Body of pancreas (tissue), 4 donors: ENCODE data around the gene ALKBH7. TPM values are rescaled to one million over a fixed set of nuclear protein-coding genes. Genes with fewer than 3 reads are reported as not detected.

ENCODE experiments used
- ATAC-seq: fragments of 150-250 bp; one replicate; pipeline ENCODE4 v1.9.1; 2016
- DNase-seq, 4 donors: peaks; one replicate each; pipeline ENCODE4 v3.0.0-alpha.2; 2019
- H3K27ac ChIP-seq, 4 donors: fragments of 200-600 bp; sonication (generic); 1 replicate in 3 of 4; 2 replicates in 1 of 4; pipeline versions ENCODE4 v1.5.1 to v1.6.1; 2016 to 2019; ENCODE audit warnings: mild to moderate bottlenecking in 1 of 4, mixed read lengths in 1 of 4, moderate library complexity in 1 of 4
- H3K27me3 ChIP-seq, 2 donors: fragments of 200-600 bp; sonication (generic); one replicate each; pipeline ENCODE4 v1.6.0; 2016; ENCODE audit warnings: mild to moderate bottlenecking in 1 of 2
- H3K36me3 ChIP-seq, 2 donors: fragments of 200-600 bp; sonication (generic); replicated peaks in 1 of 2; 2 replicates each; pipeline ENCODE4 v1.5.1; 2016; ENCODE audit warnings: low read depth in 2 of 2; ENCODE audit not compliant: insufficient read depth in 1 of 2
- H3K4me1 ChIP-seq: fragments of 200-600 bp; sonication (generic); one replicate; pipeline ENCODE4 v1.6.0; 2016
- H3K4me3 ChIP-seq, 2 donors: fragments of 200-600 bp; sonication (generic); 1 replicate in 1 of 2; 2 replicates in 1 of 2; pipeline ENCODE4 v1.5.1; 2016 to 2019
- H3K9me3 ChIP-seq, 3 donors: fragments of 200-600 bp; sonication (generic); 1 replicate in 2 of 3; 2 replicates in 1 of 3; pipeline ENCODE4 v1.5.1; 2016
- POLR2A ChIP-seq, 3 donors: fragments of 450-650 bp; IDR thresholded peaks; one replicate each; pipeline ENCODE4 v1.6.1; 2016; ENCODE audit warnings: antibody characterized with exemption in 3 of 3, mild to moderate bottlenecking in 2 of 3
- WGBS, 2 donors: methylation state at CpG; one replicate each; pipeline ENCODE4 v1.1.5; 2017; 5-methylcytosine and 5-hydroxymethylcytosine counted together
- intact Hi-C: fragments of 100-400 bp; cut with DNase I; formaldehyde crosslinking; loops from one replicate; pipeline ENCODE4 v1.15.1; 2023
- total RNA-seq, 2 donors: library from RNA; depleted of rRNA; stranded (reverse); fragments of >200 nt; gene quantifications; one replicate each; pipeline ENCODE4 v1.1.0, GENCODE V29; 2016
- TF ChIP-seq, protein P1 (sequence below), 7 experiments: fragments of 450-650 bp in 4 of 7; fragments of 200-600 bp in 3 of 7; sonication (generic) in 3 of 7; IDR thresholded peaks; one replicate each; pipeline ENCODE4 v1.5.1; 2016 to 2019; ENCODE audit warnings: antibody characterized with exemption in 7 of 7

Gene ALKBH7
- total RNA-seq, 2 donors from 2014 or later, result 41.2 to 64.6 TPM

DNA sequence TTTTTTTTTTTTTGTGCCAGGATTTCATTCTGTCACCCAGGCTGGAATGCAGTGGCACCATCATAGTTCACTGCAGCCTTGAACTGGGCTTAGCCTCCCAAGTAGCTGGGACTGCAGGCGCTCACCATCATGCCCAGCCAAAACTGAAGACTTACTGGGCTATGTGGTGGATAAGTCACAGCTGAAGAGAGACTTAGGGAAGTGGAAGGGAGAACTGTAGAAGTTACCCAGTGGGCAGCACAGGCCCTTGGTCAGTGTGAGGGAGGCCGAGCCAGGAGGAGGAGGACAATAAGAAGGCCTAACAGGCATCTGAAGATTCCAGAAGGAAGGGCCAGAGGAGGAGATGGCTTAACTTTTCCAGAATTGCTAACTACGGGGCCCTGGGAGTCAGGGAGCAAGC is 7.2 kb downstream of the ALKBH7 start:
- TF ChIP-seq, protein P1, sequence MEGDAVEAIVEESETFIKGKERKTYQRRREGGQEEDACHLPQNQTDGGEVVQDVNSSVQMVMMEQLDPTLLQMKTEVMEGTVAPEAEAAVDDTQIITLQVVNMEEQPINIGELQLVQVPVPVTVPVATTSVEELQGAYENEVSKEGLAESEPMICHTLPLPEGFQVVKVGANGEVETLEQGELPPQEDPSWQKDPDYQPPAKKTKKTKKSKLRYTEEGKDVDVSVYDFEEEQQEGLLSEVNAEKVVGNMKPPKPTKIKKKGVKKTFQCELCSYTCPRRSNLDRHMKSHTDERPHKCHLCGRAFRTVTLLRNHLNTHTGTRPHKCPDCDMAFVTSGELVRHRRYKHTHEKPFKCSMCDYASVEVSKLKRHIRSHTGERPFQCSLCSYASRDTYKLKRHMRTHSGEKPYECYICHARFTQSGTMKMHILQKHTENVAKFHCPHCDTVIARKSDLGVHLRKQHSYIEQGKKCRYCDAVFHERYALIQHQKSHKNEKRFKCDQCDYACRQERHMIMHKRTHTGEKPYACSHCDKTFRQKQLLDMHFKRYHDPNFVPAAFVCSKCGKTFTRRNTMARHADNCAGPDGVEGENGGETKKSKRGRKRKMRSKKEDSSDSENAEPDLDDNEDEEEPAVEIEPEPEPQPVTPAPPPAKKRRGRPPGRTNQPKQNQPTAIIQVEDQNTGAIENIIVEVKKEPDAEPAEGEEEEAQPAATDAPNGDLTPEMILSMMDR (IDR thresholded peaks at IDR 0.05), result no peak
- TF ChIP-seq POLR2A (IDR thresholded peaks at IDR 0.05), result no peak
- Histone ChIP-seq H3K4me3 (no peak overlapping the region), H3K36me3 (peaks cover 17 to 31% of the 10 kb centered on the region in 2 donors), H3K27me3 (no peaks in the 10 kb centered on the region), H3K27ac (no peak overlapping the region), H3K4me1 (no peaks in the 10 kb centered on the region), H3K9me3 (no peaks in the 10 kb centered on the region)
- DNase-seq (no peak), ATAC-seq (no peak)
- intact Hi-C loops, result no loop called here
- WGBS, 2 donors, result 94 to 97% methylated on average over 3 of the region's 3 CpGs

DNA sequence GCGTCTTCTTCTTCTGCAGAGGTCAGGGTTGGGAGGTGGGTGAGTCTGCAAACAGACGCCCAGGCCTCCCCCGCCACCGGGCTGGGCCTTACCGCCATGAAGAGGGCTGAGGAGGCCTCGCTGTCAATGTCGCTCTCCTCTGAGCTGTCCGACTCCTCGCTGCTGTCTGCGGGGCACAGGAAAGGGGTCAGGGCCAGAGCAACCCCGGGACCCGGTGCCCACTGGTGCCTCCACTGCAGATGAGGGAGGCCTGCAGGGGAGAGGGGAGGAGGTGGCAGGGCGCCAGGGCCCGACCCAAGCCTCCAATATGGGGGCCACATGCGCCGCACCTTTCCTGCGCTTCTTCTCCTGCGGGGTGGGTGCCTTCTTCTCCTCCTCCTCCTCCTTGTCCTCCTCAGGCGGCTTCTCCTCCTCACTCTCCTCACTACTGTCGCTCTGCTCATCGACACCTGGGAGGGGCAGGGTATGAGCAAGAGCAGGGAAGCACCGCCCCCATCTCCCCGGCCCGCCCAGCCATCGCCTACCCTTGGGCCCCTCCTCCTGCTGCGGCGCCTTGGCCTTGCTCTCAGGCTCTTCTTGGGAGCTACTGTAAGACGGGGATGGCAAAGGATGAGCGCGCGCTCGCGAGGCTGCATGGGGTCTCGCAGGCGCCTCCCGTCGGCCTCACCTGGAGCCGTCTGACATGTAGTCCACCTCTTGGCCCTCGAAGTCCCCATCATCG is 8.6 kb downstream of the ALKBH7 start:
- no peaks in the 10 kb centered on the region for H3K9me3 ChIP-seq
- DNase-seq (no peak), ATAC-seq (no peak)
- H3K4me1 ChIP-seq, result no peaks in the 10 kb centered on the region
- H3K27me3 ChIP-seq, result no peaks in the 10 kb centered on the region
- H3K36me3 ChIP-seq, result peaks cover 17 to 34% of the 10 kb centered on the region in 2 donors
- no peak overlapping the region for H3K27ac ChIP-seq
- intact Hi-C loops, result no loop called here
- TF ChIP-seq, protein P1 (IDR thresholded peaks at IDR 0.05), result no peak
- TF ChIP-seq POLR2A (IDR thresholded peaks at IDR 0.05), result no peak
- H3K4me3 ChIP-seq, result no peak overlapping the region
- WGBS, 2 donors, result 96% methylated on average over 32 to 36 of the region's 40 CpGs

DNA sequence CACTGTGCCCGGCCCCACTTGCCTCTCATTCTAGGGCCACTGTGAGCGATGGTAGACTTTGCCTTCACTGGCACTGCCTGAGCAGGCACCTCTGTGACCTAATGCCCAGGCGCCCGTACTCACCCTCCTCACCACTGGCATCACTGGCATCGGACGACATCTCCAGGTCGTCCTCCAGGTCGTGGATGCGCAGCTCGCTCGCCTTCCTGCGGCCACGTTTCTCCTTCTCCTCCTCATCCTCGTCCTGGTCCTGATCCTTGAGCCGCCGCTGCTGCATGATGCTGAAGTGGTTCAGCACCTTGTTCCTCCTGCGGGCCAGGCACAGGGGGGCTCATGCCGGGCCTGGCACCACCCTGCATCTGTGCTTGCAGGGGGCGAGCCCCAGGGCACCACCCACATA is 10.6 kb downstream of the ALKBH7 start:
- Histone ChIP-seq H3K4me3 (no peak overlapping the region), H3K27me3 (no peaks in the 10 kb centered on the region), H3K9me3 (no peaks in the 10 kb centered on the region), H3K4me1 (no peaks in the 10 kb centered on the region), H3K36me3 (peaks cover 18 to 43% of the 10 kb centered on the region in 2 donors), H3K27ac (no peak overlapping the region)
- WGBS, 2 donors, result 95 to 96% methylated on average over 17 to 19 of the region's 19 CpGs
- intact Hi-C loops, result no loop called here
- no peak for DNase-seq
- no peak for TF ChIP-seq POLR2A (IDR thresholded peaks at IDR 0.05)
- TF ChIP-seq, protein P1 (IDR thresholded peaks at IDR 0.05), result no peak
- no peak for ATAC-seq

DNA sequence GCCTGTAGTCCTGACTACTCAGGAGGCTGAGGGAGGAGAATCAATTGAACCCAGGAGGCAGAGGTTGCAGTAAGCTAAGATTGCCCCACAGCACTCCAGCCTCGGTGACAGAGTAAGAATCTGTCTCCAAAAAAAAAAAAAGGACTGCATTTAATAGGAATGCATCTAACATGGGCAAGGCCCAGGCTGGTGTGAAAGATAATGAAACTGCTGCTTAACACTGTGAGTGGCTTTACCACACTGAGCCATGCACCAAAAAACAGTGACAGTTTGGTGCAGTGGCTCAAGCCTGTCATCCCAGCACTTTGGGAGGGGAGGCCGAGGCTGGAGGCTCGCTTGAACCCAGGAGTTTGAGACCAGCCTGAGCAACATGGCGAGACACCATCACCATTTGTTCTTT is 11.8 kb downstream of the ALKBH7 start:
- no peaks in the 10 kb centered on the region for H3K27me3 ChIP-seq
- H3K9me3 ChIP-seq, result no peaks in the 10 kb centered on the region
- H3K36me3 ChIP-seq, result peaks cover 24 to 52% of the 10 kb centered on the region in 2 donors
- DNase-seq (no peak), ATAC-seq (no peak)
- H3K4me3 ChIP-seq, result no peak overlapping the region
- intact Hi-C loops, result no loop called here
- H3K4me1 ChIP-seq, result no peaks in the 10 kb centered on the region
- no peak overlapping the region for H3K27ac ChIP-seq
- WGBS, 2 donors, result 92 to 97% methylated on average over 4 of the region's 4 CpGs
- TF ChIP-seq, protein P1 (IDR thresholded peaks at IDR 0.05), result no peak
- TF ChIP-seq POLR2A (IDR thresholded peaks at IDR 0.05), result no peak

DNA sequence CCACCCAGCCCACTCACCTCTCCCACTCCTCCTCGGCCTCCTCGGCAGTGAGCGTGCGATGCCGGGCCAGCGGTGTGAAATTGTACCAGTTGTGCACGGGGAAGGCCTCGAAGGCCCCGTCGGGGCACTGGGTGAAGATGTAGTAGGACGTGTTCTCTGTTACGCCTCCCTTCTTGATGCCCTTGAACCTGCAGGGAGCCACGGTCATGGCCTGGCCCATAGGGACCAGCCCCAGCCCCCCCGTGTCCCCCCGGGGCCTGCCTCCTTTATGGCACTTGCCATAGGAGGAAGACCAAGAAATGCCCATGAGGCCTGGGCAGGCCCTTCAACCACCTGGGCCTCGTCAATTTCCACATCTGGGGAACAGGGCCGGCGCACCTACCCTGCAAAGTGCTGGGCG is 14.8 kb downstream of the ALKBH7 start:
- 98 to 100% methylated on average over 1 to 15 of the region's 19 CpGs for WGBS, 2 donors
- H3K27ac ChIP-seq, result no peak overlapping the region
- H3K36me3 ChIP-seq, result peaks cover 7 to 35% of the 10 kb centered on the region in 2 donors
- DNase-seq (no peak), ATAC-seq (no peak)
- intact Hi-C loops, result no loop called here
- no peaks in the 10 kb centered on the region for H3K27me3 ChIP-seq
- H3K4me3 ChIP-seq, result no peak overlapping the region
- H3K9me3 ChIP-seq, result no peaks in the 10 kb centered on the region
- peaks cover 9% of the 10 kb centered on the region for H3K4me1 ChIP-seq
- no peak for TF ChIP-seq POLR2A (IDR thresholded peaks at IDR 0.05)
- TF ChIP-seq, protein P1 (IDR thresholded peaks at IDR 0.05), result no peak
